ENCODE data around the gene RNU6-9. TPM values are rescaled to one million over a fixed set of nuclear protein-coding genes. Genes with fewer than 3 reads are reported as not detected.
"Not testable (repeated sequence)": the region's sequence is repeated elsewhere in the genome, so short reads cannot be mapped to it uniquely, and the experiment has no call there.

RNU6-9 gene
- total RNA-seq, 1 donor from 2014 or later = not detected

DNA sequence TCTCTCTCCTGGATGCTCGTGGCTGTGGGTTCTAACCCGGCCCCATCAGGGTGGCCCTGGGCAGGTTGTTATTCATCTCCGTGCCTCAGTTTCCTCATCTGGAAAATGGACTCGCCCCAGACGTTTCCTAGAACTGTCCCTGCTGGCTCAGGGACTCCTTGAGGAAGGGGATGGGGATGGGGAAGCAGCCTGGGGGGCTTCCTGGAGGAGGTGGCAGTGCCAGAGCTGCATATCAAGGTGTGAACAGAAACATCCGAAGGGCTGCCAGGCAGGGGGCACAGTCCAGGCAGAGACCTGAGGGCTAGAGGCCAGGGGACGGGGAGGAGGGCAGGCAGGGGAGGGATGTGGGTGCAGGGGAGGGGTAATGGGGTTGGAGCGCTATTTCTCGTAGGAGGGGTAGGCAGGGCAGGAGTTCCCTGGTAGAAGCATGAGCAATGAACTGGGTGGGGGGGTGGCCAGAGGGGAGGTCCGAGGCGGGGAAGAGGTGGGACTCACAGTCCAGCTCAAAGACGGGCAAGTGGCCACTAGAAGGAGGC is 44.8 kb upstream of the RNU6-9 start:
- no peak for DNase-seq (ENCODE audit: low spot score)
- H3K27ac Mint-ChIP-seq (ENCODE audit: unreplicated experiment) = no peak overlapping the region
- H3K36me3 Mint-ChIP-seq (ENCODE audit: low read depth) = peaks cover 1% of the 10 kb centered on the region
- no peaks in the 10 kb centered on the region for H3K9me3 Mint-ChIP-seq (ENCODE audit: low read depth)
- no peak overlapping the region for H3K4me3 Mint-ChIP-seq (ENCODE audit: unreplicated experiment)
- TF ChIP-seq, protein P1, sequence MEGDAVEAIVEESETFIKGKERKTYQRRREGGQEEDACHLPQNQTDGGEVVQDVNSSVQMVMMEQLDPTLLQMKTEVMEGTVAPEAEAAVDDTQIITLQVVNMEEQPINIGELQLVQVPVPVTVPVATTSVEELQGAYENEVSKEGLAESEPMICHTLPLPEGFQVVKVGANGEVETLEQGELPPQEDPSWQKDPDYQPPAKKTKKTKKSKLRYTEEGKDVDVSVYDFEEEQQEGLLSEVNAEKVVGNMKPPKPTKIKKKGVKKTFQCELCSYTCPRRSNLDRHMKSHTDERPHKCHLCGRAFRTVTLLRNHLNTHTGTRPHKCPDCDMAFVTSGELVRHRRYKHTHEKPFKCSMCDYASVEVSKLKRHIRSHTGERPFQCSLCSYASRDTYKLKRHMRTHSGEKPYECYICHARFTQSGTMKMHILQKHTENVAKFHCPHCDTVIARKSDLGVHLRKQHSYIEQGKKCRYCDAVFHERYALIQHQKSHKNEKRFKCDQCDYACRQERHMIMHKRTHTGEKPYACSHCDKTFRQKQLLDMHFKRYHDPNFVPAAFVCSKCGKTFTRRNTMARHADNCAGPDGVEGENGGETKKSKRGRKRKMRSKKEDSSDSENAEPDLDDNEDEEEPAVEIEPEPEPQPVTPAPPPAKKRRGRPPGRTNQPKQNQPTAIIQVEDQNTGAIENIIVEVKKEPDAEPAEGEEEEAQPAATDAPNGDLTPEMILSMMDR (IDR thresholded peaks at IDR 0.05) = no peak
- H3K27me3 Mint-ChIP-seq (ENCODE audit: low read depth) = peaks cover 12% of the 10 kb centered on the region
- H3K4me1 Mint-ChIP-seq (ENCODE audit: low read depth) = peaks cover 16% of the 10 kb centered on the region

GRCh38 chr19:849195-849594 is 44.1 kb upstream of the RNU6-9 start:
- not testable (repeated sequence) for H3K9me3 Mint-ChIP-seq (ENCODE audit: low read depth); H3K36me3 Mint-ChIP-seq (ENCODE audit: low read depth); H3K27ac Mint-ChIP-seq (ENCODE audit: unreplicated experiment); DNase-seq (ENCODE audit: low spot score); H3K4me3 Mint-ChIP-seq (ENCODE audit: unreplicated experiment)
- Mint-ChIP-seq H3K27me3 (ENCODE audit: low read depth) (peaks cover 12% of the 10 kb centered on the region), H3K4me1 (ENCODE audit: low read depth) (peaks cover 16% of the 10 kb centered on the region)

DNA sequence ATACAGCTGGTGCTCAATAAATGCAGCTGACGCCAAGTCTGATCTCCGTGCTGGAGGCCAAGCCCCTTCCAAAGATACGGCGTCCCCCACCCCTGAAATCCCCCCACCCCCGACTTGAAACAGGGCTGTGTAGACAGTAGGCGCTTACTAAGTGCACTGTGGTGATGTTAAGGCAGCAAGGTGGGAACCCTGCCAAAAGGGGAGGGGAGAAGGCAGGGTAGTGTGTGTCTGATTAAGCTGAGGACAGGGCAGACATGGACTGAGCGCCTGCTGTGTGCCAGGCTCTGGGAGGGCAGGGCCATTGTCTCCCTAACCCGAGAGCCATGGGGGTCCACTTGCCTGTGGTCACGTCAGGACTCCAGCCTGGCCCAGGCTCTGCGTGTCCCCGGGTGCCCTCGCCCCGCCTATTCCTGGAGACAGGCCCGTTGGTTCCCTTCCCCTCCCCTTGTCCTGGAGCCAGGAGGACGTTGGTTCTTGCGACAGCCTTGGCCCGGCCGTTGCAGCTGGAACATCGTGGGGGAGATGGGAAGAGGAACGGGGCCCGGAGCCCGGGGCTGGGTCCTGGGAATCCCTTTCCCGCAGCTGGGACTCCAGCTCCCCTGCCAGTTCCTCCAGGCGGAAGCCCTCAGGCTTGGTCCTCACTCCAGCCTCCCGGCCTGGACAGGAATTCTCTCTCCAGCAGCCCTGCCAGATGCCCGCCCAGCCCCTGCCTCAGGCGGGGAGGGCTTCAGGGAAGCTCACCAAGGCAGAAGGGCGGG is 42.9 kb upstream of the RNU6-9 start:
- Mint-ChIP-seq H3K9me3 (ENCODE audit: low read depth) (no peaks in the 10 kb centered on the region), H3K27ac (ENCODE audit: unreplicated experiment) (peak overlapping the region; percentile 49), H3K4me1 (ENCODE audit: low read depth) (peaks cover 12% of the 10 kb centered on the region), H3K36me3 (ENCODE audit: low read depth) (no peaks in the 10 kb centered on the region), H3K4me3 (ENCODE audit: unreplicated experiment) (no peak overlapping the region), H3K27me3 (ENCODE audit: low read depth) (peaks cover 7% of the 10 kb centered on the region)
- TF ChIP-seq, protein P1 (IDR thresholded peaks at IDR 0.05) = no peak
- peak; percentile 96 for DNase-seq (ENCODE audit: low spot score)

DNA sequence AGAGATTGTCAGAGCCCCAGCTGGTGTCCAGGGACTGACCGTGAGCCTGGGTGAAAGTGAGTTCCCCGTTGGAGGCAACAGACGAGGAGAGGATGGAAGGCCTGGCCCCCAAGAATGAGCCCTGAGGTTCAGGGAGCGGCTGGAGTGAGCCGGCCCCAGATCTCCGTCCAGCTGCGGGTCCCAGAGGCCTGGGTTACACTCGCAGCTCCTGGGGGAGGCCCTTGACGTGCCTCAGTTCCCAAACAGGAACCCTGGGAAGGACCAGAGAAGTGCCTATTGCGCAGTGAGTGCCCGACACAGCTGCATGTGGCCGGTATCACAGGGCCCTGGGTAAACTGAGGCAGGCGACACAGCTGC is 42.3 kb upstream of the RNU6-9 start:
- Mint-ChIP-seq H3K9me3 (ENCODE audit: low read depth) (no peaks in the 10 kb centered on the region), H3K36me3 (ENCODE audit: low read depth) (no peaks in the 10 kb centered on the region), H3K4me3 (ENCODE audit: unreplicated experiment) (no peak overlapping the region), H3K27me3 (ENCODE audit: low read depth) (peaks cover 3% of the 10 kb centered on the region), H3K4me1 (ENCODE audit: low read depth) (peaks cover 8% of the 10 kb centered on the region), H3K27ac (ENCODE audit: unreplicated experiment) (no peak overlapping the region)
- TF ChIP-seq, protein P1 (IDR thresholded peaks at IDR 0.05) = no peak
- no peak for DNase-seq (ENCODE audit: low spot score)

DNA sequence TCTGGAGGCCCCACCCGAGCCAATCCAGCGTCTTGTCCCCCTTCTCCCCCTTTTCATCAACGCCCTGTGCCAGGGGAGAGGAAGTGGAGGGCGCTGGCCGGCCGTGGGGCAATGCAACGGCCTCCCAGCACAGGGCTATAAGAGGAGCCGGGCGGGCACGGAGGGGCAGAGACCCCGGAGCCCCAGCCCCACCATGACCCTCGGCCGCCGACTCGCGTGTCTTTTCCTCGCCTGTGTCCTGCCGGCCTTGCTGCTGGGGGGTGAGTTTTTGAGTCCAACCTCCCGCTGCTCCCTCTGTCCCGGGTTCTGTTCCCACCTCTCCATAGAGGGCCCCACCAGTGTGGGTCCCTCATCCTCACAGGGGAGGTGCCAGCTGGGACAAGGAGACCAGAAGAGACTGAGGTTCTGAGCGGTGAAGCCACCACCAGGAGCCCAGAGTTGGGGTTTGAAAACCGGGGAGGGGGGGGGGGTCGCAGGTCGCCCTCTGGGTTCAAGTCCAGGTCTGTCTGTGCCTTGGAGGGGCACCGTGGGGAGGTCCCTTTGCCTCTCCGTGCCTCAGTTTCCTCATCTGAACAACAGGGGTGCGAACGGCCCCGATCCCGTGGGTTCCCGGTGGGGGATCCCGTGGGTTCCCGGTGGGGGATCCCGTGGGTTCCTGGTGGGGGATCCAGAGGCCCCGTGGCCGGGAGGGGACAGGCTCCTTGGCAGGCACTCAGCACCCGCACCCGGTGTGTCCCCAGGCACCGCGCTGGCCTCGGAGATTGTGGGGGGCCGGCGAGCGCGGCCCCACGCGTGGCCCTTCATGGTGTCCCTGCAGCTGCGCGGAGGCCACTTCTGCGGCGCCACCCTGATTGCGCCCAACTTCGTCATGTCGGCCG is 40.9 kb upstream of the RNU6-9 start, which contains the start of gene ELANE:
TSS of gene ELANE (plus strand) at position 168 of the 878 bp plus-strand sequence. CDS start at position 194, 26 bp downstream.
- Mint-ChIP-seq H3K4me1 (ENCODE audit: low read depth) (peaks cover 8% of the 10 kb centered on the region), H3K27ac (ENCODE audit: unreplicated experiment) (peak within 1 kb of the TSS; percentile 49), H3K9me3 (ENCODE audit: low read depth) (no peaks in the 10 kb centered on the region), H3K4me3 (ENCODE audit: unreplicated experiment) (no peak within 1 kb of the TSS), H3K36me3 (ENCODE audit: low read depth) (no peaks in the 10 kb centered on the region), H3K27me3 (ENCODE audit: low read depth) (peaks cover under 1% of the 10 kb centered on the region)
- DNase-seq (ENCODE audit: low spot score) = no peak
- TF ChIP-seq, protein P1 (IDR thresholded peaks at IDR 0.05) = no peak
